CD4-positive, CD25-positive, alpha-beta regulatory T cell (primary cell): Measurements from ENCODE around the gene NELL2. TPM values are rescaled to one million over a fixed set of nuclear protein-coding genes. Genes with fewer than 3 reads are reported as not detected.

ENCODE experiments used
- ATAC-seq, 2 donors: fragments of 150-1000 bp; cut with Tn5 transposase; one replicate each; pipeline ENCODE4 v1.10.0; 2021; ENCODE audit warnings: low read depth in 2 of 2, moderate number of reproducible peaks in 2 of 2, moderate library complexity in 1 of 2
- DNase-seq, 3 donors: peaks; one replicate each; pipeline versions ENCODE4 v3.0.0 to v3.0.0-alpha.2; 2012 to 2022; ENCODE audit warnings: mixed read lengths in 1 of 3
- H3K27ac ChIP-seq: one replicate; pipeline ENCODE4 v1.7.0; 2013; ENCODE audit warnings: mild to moderate bottlenecking, low read length; ENCODE audit not compliant: insufficient read depth, poor library complexity, severe bottlenecking
- H3K27me3 ChIP-seq: one replicate; pipeline ENCODE4 v1.7.0; 2013; ENCODE audit warnings: low read length; ENCODE audit not compliant: control insufficient read depth, insufficient read depth
- H3K36me3 ChIP-seq: one replicate; pipeline ENCODE4 v1.7.0; 2013; ENCODE audit warnings: mild to moderate bottlenecking, low read length, moderate library complexity; ENCODE audit not compliant: control insufficient read depth, insufficient read depth
- H3K4me1 ChIP-seq: 2 replicates; pipeline ENCODE4 v1.7.0; 2013; ENCODE audit warnings: mild to moderate bottlenecking, low read length; ENCODE audit not compliant: insufficient read depth, control insufficient read depth, poor library complexity, severe bottlenecking
- H3K4me3 ChIP-seq: one replicate; pipeline ENCODE4 v1.7.0; 2013; ENCODE audit warnings: low read depth, mild to moderate bottlenecking, low read length, moderate library complexity
- H3K9me3 ChIP-seq, 2 experiments: 1 replicate in 1 of 2; 2 replicates in 1 of 2; pipeline ENCODE4 v1.7.0; 2013; ENCODE audit warnings: low read length in 2 of 2, mild to moderate bottlenecking in 1 of 2, moderate library complexity in 1 of 2; ENCODE audit not compliant: control insufficient read depth in 2 of 2
- H3K27ac Mint-ChIP-seq, 3 donors: one replicate each; pipeline ENCODE4 v1.8.0; 2020 to 2022; ENCODE audit warnings: mild to moderate bottlenecking in 3 of 3, mixed read lengths in 3 of 3, moderate library complexity in 2 of 3
- H3K27me3 Mint-ChIP-seq: one replicate; pipeline ENCODE4 v1.8.0; 2022; ENCODE audit warnings: mild to moderate bottlenecking, mixed read lengths
- H3K36me3 Mint-ChIP-seq: one replicate; pipeline ENCODE4 v1.8.0; 2020; ENCODE audit warnings: mixed read lengths
- H3K4me1 Mint-ChIP-seq, 4 donors: one replicate each; pipeline ENCODE4 v1.8.0; 2020 to 2022; ENCODE audit warnings: mixed read lengths in 4 of 4, mild to moderate bottlenecking in 1 of 4
- H3K4me3 Mint-ChIP-seq, 4 donors: one replicate each; pipeline ENCODE4 v1.8.0; 2020 to 2022; ENCODE audit warnings: mild to moderate bottlenecking in 4 of 4, mixed read lengths in 4 of 4, moderate library complexity in 3 of 4
- H3K9me3 Mint-ChIP-seq, 7 donors: one replicate each; pipeline ENCODE4 v1.8.0; 2020 to 2022; ENCODE audit warnings: mixed read lengths in 7 of 7, mild to moderate bottlenecking in 3 of 7, moderate library complexity in 2 of 7
- polyA plus RNA-seq, 4 donors: library from polyadenylated mRNA; unstranded; fragments of 300-500 nt; fragmentation: Illumina TruSeq; gene quantifications; one replicate each; pipeline ENCODE4 v1.2.3, GENCODE V29; 2021
- total RNA-seq: library from RNA; stranded (reverse); gene quantifications from one replicate; pipeline ENCODE4 v1.2.3, GENCODE V29; 2022

The NELL2 gene
- total and polyA plus RNA-seq, 5 donors from 2014 or later, result 1.2 to 11.9 (median 4.4) TPM

GRCh38 chr12:44504799-44505198 lies 371.3 kb downstream of the NELL2 start:
- Mint-ChIP-seq H3K4me3 (no peak overlapping the region), H3K4me1 (no peaks in the 10 kb centered on the region), H3K27ac (no peak overlapping the region), H3K36me3 (no peaks in the 10 kb centered on the region), H3K27me3 (no peaks in the 10 kb centered on the region), H3K9me3 (peaks cover 0 to 2% (median 0%) of the 10 kb centered on the region in 7 donors)
- no peaks in the 10 kb centered on the region for H3K36me3 ChIP-seq
- no peaks in the 10 kb centered on the region for H3K4me1 ChIP-seq
- H3K27ac ChIP-seq, result no peak overlapping the region
- DNase-seq, result no peak
- H3K4me3 ChIP-seq, result no peak overlapping the region
- ATAC-seq, result no peak
- H3K27me3 ChIP-seq, result no peaks in the 10 kb centered on the region
- no peaks in the 10 kb centered on the region for H3K9me3 ChIP-seq

- H3K36me3 Mint-ChIP-seq, result no peaks in the 10 kb centered on the region
- H3K9me3 ChIP-seq, result no peaks in the 10 kb centered on the region
- no peaks in the 10 kb centered on the region for H3K4me1 ChIP-seq
- H3K4me3 ChIP-seq, result no peak overlapping the region
- no peak for ATAC-seq
- H3K4me1 Mint-ChIP-seq, result no peaks in the 10 kb centered on the region
- H3K4me3 Mint-ChIP-seq, result no peak overlapping the region
- H3K36me3 ChIP-seq, result no peaks in the 10 kb centered on the region
- DNase-seq, result no peak
- H3K27me3 ChIP-seq, result no peaks in the 10 kb centered on the region
- H3K27me3 Mint-ChIP-seq, result no peaks in the 10 kb centered on the region
- H3K27ac ChIP-seq, result no peak overlapping the region
- H3K9me3 Mint-ChIP-seq, result peaks cover 0 to 2% (median 0%) of the 10 kb centered on the region in 7 donors
- no peak overlapping the region for H3K27ac Mint-ChIP-seq
Measured at GRCh38 chr12:44503329-44503728, 372.8 kb downstream of the NELL2 start.

GRCh38 chr12:44502681-44503080 lies 373.4 kb downstream of the NELL2 start:
- H3K4me1 Mint-ChIP-seq, result no peaks in the 10 kb centered on the region
- Histone ChIP-seq H3K4me3 (no peak overlapping the region), H3K27me3 (no peaks in the 10 kb centered on the region), H3K27ac (no peak overlapping the region), H3K36me3 (no peaks in the 10 kb centered on the region), H3K9me3 (no peaks in the 10 kb centered on the region), H3K4me1 (no peaks in the 10 kb centered on the region)
- no peak overlapping the region for H3K27ac Mint-ChIP-seq
- no peak overlapping the region for H3K4me3 Mint-ChIP-seq
- no peaks in the 10 kb centered on the region for H3K36me3 Mint-ChIP-seq
- peaks cover 0 to 2% (median 0%) of the 10 kb centered on the region in 7 donors for H3K9me3 Mint-ChIP-seq
- ATAC-seq, result no peak
- no peaks in the 10 kb centered on the region for H3K27me3 Mint-ChIP-seq
- DNase-seq, result no peak

GRCh38 chr12:44500423-44500822 lies 375.7 kb downstream of the NELL2 start:
- no peaks in the 10 kb centered on the region for H3K9me3 ChIP-seq
- Mint-ChIP-seq H3K4me3 (no peak overlapping the region), H3K9me3 (peaks cover 0 to 2% (median 0%) of the 10 kb centered on the region in 7 donors), H3K27ac (no peak overlapping the region), H3K36me3 (no peaks in the 10 kb centered on the region), H3K4me1 (no peaks in the 10 kb centered on the region), H3K27me3 (no peaks in the 10 kb centered on the region)
- no peak overlapping the region for H3K4me3 ChIP-seq
- ATAC-seq, result no peak
- DNase-seq, result no peak
- H3K36me3 ChIP-seq, result no peaks in the 10 kb centered on the region
- no peaks in the 10 kb centered on the region for H3K4me1 ChIP-seq
- H3K27ac ChIP-seq, result no peak overlapping the region
- H3K27me3 ChIP-seq, result no peaks in the 10 kb centered on the region

- no peaks in the 10 kb centered on the region for H3K36me3 Mint-ChIP-seq
- H3K9me3 Mint-ChIP-seq, result peaks cover 0 to 8% (median 0%) of the 10 kb centered on the region in 7 donors
- no peak overlapping the region for H3K27ac Mint-ChIP-seq
- Histone ChIP-seq H3K36me3 (no peaks in the 10 kb centered on the region), H3K4me1 (no peaks in the 10 kb centered on the region), H3K27me3 (no peaks in the 10 kb centered on the region), H3K4me3 (no peak overlapping the region), H3K27ac (no peak overlapping the region), H3K9me3 (no peaks in the 10 kb centered on the region)
- no peaks in the 10 kb centered on the region for H3K27me3 Mint-ChIP-seq
- no peak overlapping the region for H3K4me3 Mint-ChIP-seq
- ATAC-seq (no peak), DNase-seq (no peak)
- no peaks in the 10 kb centered on the region for H3K4me1 Mint-ChIP-seq
Measured at GRCh38 chr12:44497044-44497443, 379.1 kb downstream of the NELL2 start.

- Mint-ChIP-seq H3K27ac (no peak overlapping the region), H3K4me3 (no peak overlapping the region), H3K9me3 (peaks cover 0 to 8% (median 0%) of the 10 kb centered on the region in 7 donors), H3K4me1 (no peaks in the 10 kb centered on the region), H3K27me3 (no peaks in the 10 kb centered on the region), H3K36me3 (no peaks in the 10 kb centered on the region)
- Histone ChIP-seq H3K36me3 (no peaks in the 10 kb centered on the region), H3K27me3 (no peaks in the 10 kb centered on the region), H3K9me3 (no peaks in the 10 kb centered on the region), H3K4me3 (no peak overlapping the region), H3K4me1 (no peaks in the 10 kb centered on the region), H3K27ac (no peak overlapping the region)
- DNase-seq, result no peak
- ATAC-seq, result no peak
Measured at GRCh38 chr12:44490181-44490580, 385.9 kb downstream of the NELL2 start.

- H3K9me3 ChIP-seq, result no peaks in the 10 kb centered on the region
- no peaks in the 10 kb centered on the region for H3K36me3 ChIP-seq
- no peaks in the 10 kb centered on the region for H3K27me3 ChIP-seq
- Mint-ChIP-seq H3K27ac (no peak overlapping the region), H3K4me1 (no peaks in the 10 kb centered on the region), H3K27me3 (no peaks in the 10 kb centered on the region), H3K9me3 (peaks cover 0 to 10% (median 0%) of the 10 kb centered on the region in 7 donors), H3K4me3 (no peak overlapping the region), H3K36me3 (no peaks in the 10 kb centered on the region)
- H3K4me1 ChIP-seq, result no peaks in the 10 kb centered on the region
- DNase-seq, result no peak
- no peak overlapping the region for H3K27ac ChIP-seq
- ATAC-seq, result no peak
- H3K4me3 ChIP-seq, result no peak overlapping the region
Measured at GRCh38 chr12:44488180-44488579, 387.9 kb downstream of the NELL2 start.

GRCh38 chr12:44484862-44485261 lies 391.3 kb downstream of the NELL2 start:
- no peak for ATAC-seq
- H3K27me3 Mint-ChIP-seq, result no peaks in the 10 kb centered on the region
- Histone ChIP-seq H3K27ac (no peak overlapping the region), H3K9me3 (no peaks in the 10 kb centered on the region), H3K4me3 (no peak overlapping the region), H3K36me3 (no peaks in the 10 kb centered on the region), H3K27me3 (no peaks in the 10 kb centered on the region), H3K4me1 (no peaks in the 10 kb centered on the region)
- no peaks in the 10 kb centered on the region for H3K36me3 Mint-ChIP-seq
- DNase-seq, result no peak
- no peak overlapping the region for H3K27ac Mint-ChIP-seq
- H3K4me1 Mint-ChIP-seq, result no peaks in the 10 kb centered on the region
- H3K4me3 Mint-ChIP-seq, result peak overlapping the region in 1 of 4 donors; percentile 5
- H3K9me3 Mint-ChIP-seq, result peaks cover 0 to 11% (median 0%) of the 10 kb centered on the region in 7 donors
